GM06990 (cell line): ENCODE results near the gene CGB5.
"Not testable (repeated sequence)": the region's sequence is repeated elsewhere in the genome, so short reads cannot be mapped to it uniquely, and the experiment has no call there.

Experiments
- DNase-seq: peaks from one replicate; pipeline ENCODE4 v3.0.0-alpha.2; 2011; ENCODE audit not compliant: insufficient read length; ENCODE audit errors: extremely low read depth
- H3K27me3 ChIP-seq: replicated peaks from 2 replicates; pipeline ENCODE4 v1.6.0; 2011; ENCODE audit warnings: low read length; ENCODE audit not compliant: control insufficient read depth, insufficient read depth
- H3K36me3 ChIP-seq: 2 replicates; pipeline ENCODE4 v1.5.1; 2011; ENCODE audit warnings: low read length; ENCODE audit not compliant: control insufficient read depth, insufficient read depth
- H3K4me3 ChIP-seq: replicated peaks from 2 replicates; pipeline ENCODE4 v1.5.1; 2011; ENCODE audit warnings: low read depth, mild to moderate bottlenecking, control low read depth, low read length
- TF ChIP-seq, protein P1 (sequence below): IDR thresholded peaks from 2 replicates; pipeline ENCODE4 v1.5.1; 2011; ENCODE audit warnings: low read length, control low read depth, mild to moderate bottlenecking, inconsistent platforms; ENCODE audit not compliant: insufficient read depth, poor library complexity, severe bottlenecking

CGB5 gene

DNA sequence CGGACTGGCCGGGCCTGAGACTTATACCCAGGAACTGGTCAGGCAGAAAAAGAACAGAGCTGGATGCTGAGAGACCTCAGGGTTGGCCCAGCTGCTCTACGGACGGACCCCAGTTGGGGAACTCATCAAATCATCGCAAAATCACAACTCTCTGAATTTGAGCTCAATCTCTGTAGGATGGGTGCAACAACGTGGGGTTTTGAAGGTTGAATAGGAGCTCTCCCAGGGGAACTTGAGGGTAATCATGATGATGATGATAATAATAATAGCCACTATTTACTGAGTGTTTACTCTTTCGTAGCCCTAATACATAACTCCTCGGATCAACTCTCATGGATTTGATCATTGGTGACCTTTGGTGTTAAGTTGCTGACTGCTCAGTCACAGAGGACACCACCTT lies 13.3 kb upstream of the CGB5 start:
- not testable (repeated sequence) for H3K36me3 ChIP-seq, H3K4me3 ChIP-seq, DNase-seq, H3K27me3 ChIP-seq

DNA sequence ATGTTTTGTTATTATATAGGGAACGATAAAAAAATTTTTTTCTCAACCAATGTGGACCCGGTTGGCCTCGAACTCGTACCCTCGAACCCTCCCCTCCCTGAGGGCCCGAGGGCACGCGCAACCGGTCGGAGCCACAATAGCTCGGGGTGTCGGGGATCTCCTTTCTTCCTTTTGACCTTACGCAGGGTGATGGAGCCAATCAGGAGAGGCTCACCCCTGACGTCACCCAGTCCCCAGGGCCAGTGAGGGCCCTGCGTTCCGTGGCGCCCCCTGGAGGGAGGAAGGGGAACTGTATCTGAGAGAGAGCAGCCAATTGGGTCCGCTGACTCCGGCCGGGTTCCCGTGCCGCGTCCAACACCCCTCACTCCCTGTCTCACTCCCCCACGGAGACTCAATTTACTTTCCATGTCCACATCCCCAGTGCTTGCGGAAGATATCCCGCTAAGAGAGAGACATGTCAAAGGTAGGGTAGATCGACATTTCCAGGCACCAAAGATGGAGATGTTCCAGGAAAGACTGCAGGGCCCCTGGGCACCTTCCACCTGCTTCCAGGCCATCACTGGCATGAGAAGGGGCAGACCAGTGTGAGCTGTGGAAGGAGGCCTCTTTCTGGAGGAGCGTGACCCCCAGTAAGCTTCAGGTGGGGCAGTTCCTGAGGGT lies 11.9 kb upstream of the CGB5 start, which contains the start of gene CGB2:
Gene CGB2 (plus strand): TSS at position 249 of the 660 bp plus-strand sequence. CDS start 206 bp downstream, at position 455.
- H3K27me3 ChIP-seq, H3K36me3 ChIP-seq, H3K4me3 ChIP-seq, DNase-seq: not testable (repeated sequence)
- TF ChIP-seq, protein P1, sequence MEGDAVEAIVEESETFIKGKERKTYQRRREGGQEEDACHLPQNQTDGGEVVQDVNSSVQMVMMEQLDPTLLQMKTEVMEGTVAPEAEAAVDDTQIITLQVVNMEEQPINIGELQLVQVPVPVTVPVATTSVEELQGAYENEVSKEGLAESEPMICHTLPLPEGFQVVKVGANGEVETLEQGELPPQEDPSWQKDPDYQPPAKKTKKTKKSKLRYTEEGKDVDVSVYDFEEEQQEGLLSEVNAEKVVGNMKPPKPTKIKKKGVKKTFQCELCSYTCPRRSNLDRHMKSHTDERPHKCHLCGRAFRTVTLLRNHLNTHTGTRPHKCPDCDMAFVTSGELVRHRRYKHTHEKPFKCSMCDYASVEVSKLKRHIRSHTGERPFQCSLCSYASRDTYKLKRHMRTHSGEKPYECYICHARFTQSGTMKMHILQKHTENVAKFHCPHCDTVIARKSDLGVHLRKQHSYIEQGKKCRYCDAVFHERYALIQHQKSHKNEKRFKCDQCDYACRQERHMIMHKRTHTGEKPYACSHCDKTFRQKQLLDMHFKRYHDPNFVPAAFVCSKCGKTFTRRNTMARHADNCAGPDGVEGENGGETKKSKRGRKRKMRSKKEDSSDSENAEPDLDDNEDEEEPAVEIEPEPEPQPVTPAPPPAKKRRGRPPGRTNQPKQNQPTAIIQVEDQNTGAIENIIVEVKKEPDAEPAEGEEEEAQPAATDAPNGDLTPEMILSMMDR, result peak; percentile 36

DNA sequence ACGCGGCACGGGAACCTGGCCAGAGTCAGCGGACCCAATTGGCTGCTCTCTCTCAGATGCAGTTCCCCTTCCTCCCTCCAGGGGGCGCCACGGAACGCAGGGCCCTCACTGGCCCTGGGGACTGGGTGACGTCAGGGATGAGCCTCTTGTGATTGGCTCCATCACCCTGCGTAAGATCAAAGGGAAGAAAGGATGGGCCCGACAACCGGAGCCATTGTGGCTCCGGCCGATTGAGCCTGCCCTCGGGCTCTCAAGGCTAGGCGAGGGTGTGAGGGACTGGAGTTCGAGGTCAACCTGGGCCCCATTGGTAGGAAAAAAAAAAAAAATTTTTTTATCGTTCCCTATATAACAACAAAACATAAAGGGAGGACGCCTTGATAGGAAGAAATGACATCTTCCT lies 6.8 kb upstream of the CGB5 start, which contains the start of gene CGB1:
Gene CGB1 (minus strand): TSS at position 81 of the 400 bp plus-strand sequence. CDS start 184 bp downstream, outside the sequence.
- not testable (repeated sequence) for H3K4me3 ChIP-seq, H3K27me3 ChIP-seq, H3K36me3 ChIP-seq, DNase-seq
- TF ChIP-seq, protein P1, result peak; percentile 53

DNA sequence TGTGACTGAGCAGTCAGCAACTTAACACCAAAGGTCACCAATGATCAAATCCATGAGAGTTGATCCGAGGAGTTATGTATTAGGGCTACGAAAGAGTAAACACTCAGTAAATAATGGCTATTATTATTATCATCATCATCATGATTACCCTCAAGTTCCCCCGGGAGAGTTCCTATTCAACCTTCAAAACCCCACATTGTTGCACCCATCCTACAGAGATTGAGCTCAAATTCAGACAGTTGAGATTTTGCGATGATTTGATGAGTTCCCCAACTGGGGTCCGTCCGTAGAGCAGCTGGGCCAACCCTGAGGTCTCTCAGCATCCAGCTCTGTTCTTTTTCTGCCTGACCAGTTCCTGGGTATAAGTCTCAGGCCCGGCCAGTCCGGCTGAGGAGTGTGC lies 5.5 kb upstream of the CGB5 start:
- H3K4me3 ChIP-seq, H3K27me3 ChIP-seq, DNase-seq, H3K36me3 ChIP-seq: not testable (repeated sequence)

DNA sequence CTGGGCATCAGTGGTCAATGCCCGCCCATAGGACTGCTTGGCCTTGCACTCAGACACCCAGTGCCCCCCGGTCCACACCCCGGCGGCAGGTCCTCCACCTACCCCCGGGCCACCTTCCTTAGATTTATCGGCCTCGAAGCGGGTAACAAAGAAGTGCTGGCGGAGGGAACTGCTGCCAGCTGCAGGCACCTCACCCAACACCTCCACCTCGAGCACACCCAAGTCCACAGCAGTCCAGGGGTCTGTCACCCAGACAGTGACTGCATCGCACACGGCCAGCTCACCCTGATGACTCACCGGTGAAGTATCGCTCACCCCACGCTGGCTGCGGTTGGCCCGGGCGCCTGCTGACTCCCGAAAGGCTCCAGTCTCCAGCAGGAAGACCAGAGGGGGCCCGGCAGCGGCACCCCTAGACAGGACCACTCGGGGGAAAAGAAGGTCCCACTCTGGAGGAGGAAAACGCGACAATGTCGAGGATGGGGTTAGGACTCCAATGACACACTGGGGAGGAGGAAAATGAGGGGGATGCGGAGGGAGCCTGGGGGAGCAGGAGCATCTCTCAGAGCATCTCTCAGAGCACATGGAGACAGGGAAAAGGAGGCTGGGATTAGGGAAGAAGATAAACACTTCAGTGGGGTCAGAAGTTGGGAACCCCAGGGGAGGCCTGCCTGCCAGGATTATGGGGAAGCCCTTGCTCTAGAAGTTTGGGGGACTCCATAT lies 4.9 kb upstream of the CGB5 start:
- not testable (repeated sequence) for H3K4me3 ChIP-seq, DNase-seq, H3K27me3 ChIP-seq, H3K36me3 ChIP-seq

- H3K4me3 ChIP-seq, H3K36me3 ChIP-seq, H3K27me3 ChIP-seq, DNase-seq: not testable (repeated sequence)
Measured at GRCh38 chr19:49039736-49040135, 3.9 kb upstream of the CGB5 start.

DNA sequence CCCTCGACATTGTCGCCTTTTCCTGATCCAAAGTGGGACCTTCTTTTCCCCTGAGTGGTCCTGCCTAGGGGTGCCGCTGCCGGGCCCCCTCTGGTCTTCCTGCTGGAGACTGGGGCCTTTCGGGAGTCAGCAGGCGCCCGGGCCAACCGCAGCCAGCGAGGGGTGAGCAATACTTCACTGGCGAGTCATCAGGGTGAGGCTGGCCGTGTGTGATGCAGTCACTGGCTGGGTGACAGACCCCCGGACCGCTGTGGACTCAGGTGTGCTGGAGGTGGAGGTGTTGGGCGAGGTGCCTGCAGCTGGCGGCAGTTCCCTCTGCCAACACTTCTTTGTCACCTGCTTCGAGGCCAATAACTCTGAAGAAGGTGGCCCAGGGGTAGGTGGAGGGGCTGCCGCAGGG lies 1.5 kb upstream of the CGB5 start:
- no peak for DNase-seq
- TF ChIP-seq, protein P1, result no peak
- H3K4me3 ChIP-seq, result no peak overlapping the region
- H3K36me3 ChIP-seq, result no peaks in the 10 kb centered on the region
- no peaks in the 10 kb centered on the region for H3K27me3 ChIP-seq

DNA sequence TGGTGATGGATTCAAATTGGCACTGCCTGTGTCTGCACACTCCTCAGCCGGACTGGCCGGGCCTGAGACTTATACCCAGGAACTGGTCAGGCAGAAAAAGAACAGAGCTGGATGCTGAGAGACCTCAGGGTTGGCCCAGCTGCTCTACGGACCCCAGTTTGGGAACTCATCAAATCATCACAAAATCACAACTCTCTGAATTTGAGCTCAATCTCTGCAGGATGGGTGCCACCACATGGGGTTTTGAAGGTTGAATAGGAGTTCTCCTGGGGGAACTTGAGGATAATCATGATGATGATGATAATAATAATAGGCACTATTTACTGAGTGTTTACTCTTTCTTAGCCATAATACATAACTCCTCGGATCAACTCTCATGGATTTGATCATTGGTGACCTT lies 982 bp upstream of the CGB5 start:
- H3K4me3 ChIP-seq, H3K36me3 ChIP-seq, DNase-seq, H3K27me3 ChIP-seq: not testable (repeated sequence)

DNA sequence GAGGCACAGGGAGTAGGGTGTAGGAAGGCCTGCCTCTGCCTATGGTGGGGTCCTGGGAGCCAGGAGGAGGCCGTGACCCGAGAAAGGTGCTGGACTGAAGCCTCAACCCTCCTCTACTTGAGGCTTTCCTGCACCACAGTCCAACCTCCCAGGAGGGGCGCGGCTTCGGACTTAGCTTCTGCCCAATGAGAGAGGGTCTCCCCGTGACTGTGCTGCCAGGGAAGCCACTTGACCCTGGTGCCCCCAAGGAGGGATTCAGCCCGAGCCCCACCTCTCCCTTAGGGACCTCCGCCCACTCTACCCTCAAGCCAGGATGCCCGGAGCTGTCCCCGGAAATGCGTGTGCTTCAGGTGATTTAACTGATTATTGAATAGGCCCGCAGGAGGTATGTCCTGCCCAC lies 5.4 kb downstream of the CGB5 start, which contains the start of gene CGB8:
Gene CGB8 (minus strand): TSS at position 101 of the 400 bp plus-strand sequence. CDS start 372 bp downstream, outside the sequence.
- not testable (repeated sequence) for H3K4me3 ChIP-seq, H3K36me3 ChIP-seq, H3K27me3 ChIP-seq, DNase-seq

GRCh38 chr19:49049834-49050233 lies 6.2 kb downstream of the CGB5 start:
- not testable (repeated sequence) for DNase-seq, H3K27me3 ChIP-seq, H3K36me3 ChIP-seq, H3K4me3 ChIP-seq
